OCI-LY3 (cell line): ENCODE results near the gene CXCL13.
A peak's percentile ranks its signal among the peaks of the same experiment; 100 is the strongest.

Source experiments
- H2AFZ ChIP-seq: fragments of 200-600, 300-600 bp; shearing (Covaris generic); 2 replicates; pipeline ENCODE4 v1.6.0; 2014; ENCODE audit warnings: antibody characterized with exemption, low read depth, low read length
- H3K27ac ChIP-seq: fragments of 200-600, 300-600 bp; sonication (generic); 2 replicates; pipeline ENCODE4 v1.5.1; 2014; ENCODE audit warnings: mild to moderate bottlenecking, low read length, moderate library complexity, mixed read lengths
- H3K27me3 ChIP-seq: fragments of 200-600, 300-600 bp; sonication (generic); 2 replicates; pipeline ENCODE4 v1.6.1; 2014; ENCODE audit warnings: low read depth, low read length, mixed read lengths
- H3K36me3 ChIP-seq: fragments of 200-600, 300-600 bp; sonication (generic); replicated peaks from 2 replicates; pipeline ENCODE3; 2014; ENCODE audit warnings: low read depth, low read length, mixed read lengths
- H3K4me1 ChIP-seq: fragments of 300-600, 200-600 bp; sonication (generic); 2 replicates; pipeline ENCODE4 v1.6.1; 2014; ENCODE audit warnings: low read length, mixed read lengths
- H3K4me2 ChIP-seq: fragments of 200-600, 300-600 bp; sonication (generic); 2 replicates; pipeline ENCODE4 v1.6.1; 2014; ENCODE audit warnings: low read length, mixed read lengths
- H3K4me3 ChIP-seq: fragments of 300-600, 200-600 bp; sonication (generic); 2 replicates; pipeline ENCODE4 v1.5.1; 2014; ENCODE audit warnings: antibody characterized with exemption, mild to moderate bottlenecking, low read length, moderate library complexity
- H3K79me2 ChIP-seq: fragments of 300-600, 200-600 bp; shearing (Covaris generic); 2 replicates; pipeline ENCODE4 v1.6.1; 2014; ENCODE audit warnings: mild to moderate bottlenecking, low read length, mixed read lengths
- H3K9ac ChIP-seq: fragments of 300-600, 200-600 bp; shearing (Covaris generic); 2 replicates; pipeline ENCODE4 v1.6.0; 2014; ENCODE audit warnings: mild to moderate bottlenecking, low read length, moderate library complexity
- H3K9me3 ChIP-seq: fragments of 200-600, 300-600 bp; shearing (Covaris generic); 2 replicates; pipeline ENCODE4 v1.6.1; 2014; ENCODE audit warnings: low read length, mixed read lengths; ENCODE audit not compliant: insufficient read depth
- H4K20me1 ChIP-seq: fragments of 200-600, 300-600 bp; sonication (generic); 2 replicates; pipeline ENCODE4 v1.6.1; 2016; ENCODE audit warnings: low read length, mixed read lengths; ENCODE audit not compliant: insufficient read depth
- EZH2phosphoT487 ChIP-seq: fragments of 200-600 bp; shearing (Covaris generic); IDR thresholded peaks from 2 replicates; pipeline ENCODE4 v1.6.1; 2018; ENCODE audit warnings: antibody characterized with exemption, mixed run types, low read depth
- TF ChIP-seq, protein P1 (sequence below): fragments of 200-600, 300-600 bp; sonication (generic); IDR thresholded peaks from 2 replicates; pipeline ENCODE4 v1.5.1; 2014; ENCODE audit warnings: antibody characterized with exemption, low read length, low read depth

CXCL13 gene

DNA sequence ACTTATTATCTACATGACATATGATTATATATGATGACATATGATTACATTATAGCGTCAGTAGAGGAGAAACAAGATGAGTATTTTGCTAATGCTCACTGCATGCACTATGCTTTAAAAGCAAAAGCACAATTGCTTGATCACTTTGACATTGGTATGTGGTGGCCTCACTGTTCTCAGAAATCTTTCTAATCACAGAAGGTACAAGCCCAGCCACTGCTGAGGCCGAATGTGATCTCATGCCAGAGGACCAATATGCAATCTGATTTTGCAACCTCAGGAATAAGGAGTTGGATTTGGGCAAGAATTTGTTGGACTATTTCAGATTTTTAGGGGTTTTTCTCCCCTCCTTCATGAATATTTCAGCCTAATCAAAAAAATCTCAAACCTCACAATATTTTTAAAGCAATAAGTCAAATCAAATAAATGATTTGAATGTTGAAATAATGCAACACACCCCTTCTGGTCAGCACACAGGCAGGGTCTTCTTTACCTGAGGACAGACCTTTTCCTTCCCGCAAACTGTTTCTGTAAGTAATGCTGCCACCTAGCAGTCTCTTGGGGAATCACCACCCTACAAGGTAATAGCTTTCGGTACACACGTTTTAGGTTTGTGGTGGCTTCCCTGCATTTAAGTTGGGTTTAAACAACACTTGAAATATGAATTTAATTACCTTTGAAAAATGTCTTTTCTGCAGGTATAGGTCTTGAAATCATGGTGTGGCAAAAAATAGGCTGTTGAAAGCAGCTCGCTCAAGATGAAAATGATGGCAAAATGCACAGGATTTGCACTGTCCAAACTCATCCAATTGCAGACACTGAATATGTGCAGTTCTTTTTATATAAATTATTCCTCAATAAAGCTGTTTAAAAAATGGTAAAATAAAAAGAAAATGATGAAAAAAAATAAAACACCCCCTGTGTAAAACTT lies 4.8 kb upstream of the CXCL13 start:
- peak overlapping the region; percentile 29 for H3K4me3 ChIP-seq
- no peak overlapping the region for H2AFZ ChIP-seq
- H4K20me1 ChIP-seq, result no peaks in the 10 kb centered on the region
- H3K79me2 ChIP-seq, result peaks cover 29% of the 10 kb centered on the region
- peaks cover 77% of the 10 kb centered on the region for H3K4me1 ChIP-seq
- H3K9me3 ChIP-seq, result no peaks in the 10 kb centered on the region
- no peaks in the 10 kb centered on the region for H3K27me3 ChIP-seq
- no peaks in the 10 kb centered on the region for H3K36me3 ChIP-seq
- peak overlapping the region; percentile 92 for H3K27ac ChIP-seq
- peak overlapping the region; percentile 78 for H3K9ac ChIP-seq
- TF ChIP-seq, protein P1, sequence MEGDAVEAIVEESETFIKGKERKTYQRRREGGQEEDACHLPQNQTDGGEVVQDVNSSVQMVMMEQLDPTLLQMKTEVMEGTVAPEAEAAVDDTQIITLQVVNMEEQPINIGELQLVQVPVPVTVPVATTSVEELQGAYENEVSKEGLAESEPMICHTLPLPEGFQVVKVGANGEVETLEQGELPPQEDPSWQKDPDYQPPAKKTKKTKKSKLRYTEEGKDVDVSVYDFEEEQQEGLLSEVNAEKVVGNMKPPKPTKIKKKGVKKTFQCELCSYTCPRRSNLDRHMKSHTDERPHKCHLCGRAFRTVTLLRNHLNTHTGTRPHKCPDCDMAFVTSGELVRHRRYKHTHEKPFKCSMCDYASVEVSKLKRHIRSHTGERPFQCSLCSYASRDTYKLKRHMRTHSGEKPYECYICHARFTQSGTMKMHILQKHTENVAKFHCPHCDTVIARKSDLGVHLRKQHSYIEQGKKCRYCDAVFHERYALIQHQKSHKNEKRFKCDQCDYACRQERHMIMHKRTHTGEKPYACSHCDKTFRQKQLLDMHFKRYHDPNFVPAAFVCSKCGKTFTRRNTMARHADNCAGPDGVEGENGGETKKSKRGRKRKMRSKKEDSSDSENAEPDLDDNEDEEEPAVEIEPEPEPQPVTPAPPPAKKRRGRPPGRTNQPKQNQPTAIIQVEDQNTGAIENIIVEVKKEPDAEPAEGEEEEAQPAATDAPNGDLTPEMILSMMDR, result peak; percentile 92
- TF ChIP-seq EZH2phosphoT487, result no peak
- peak overlapping the region; percentile 51 for H3K4me2 ChIP-seq

DNA sequence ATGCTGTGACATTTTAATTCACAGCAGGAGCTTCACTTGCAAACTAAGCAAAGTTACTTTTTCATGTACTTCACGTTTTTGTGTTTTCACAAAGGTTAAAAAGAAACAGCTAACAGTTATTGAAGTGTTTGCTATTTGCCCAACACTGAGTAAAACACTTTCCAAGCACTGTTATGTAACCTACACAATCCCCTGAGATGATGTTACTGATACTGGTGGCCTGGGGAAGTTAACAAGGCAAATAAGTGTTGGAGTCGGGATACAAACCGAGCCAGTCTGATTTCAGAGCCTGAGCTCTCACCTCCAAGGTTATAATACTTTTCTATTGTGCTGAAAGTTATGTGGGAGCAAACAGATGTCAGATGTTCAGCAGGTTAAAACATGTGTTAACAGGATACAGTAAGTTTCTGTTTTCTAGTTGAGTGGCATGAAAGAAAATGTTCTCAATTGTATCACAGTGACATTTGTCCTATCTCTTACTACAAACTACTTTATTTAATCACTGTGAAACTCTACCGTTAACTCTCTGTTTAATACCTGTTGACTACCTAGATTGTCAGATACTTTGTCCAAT lies 3.9 kb upstream of the CXCL13 start:
- Histone ChIP-seq H4K20me1 (no peaks in the 10 kb centered on the region), H3K27me3 (no peaks in the 10 kb centered on the region), H3K36me3 (peaks cover 2% of the 10 kb centered on the region), H3K27ac (peak overlapping the region; percentile 92), H3K4me2 (peak overlapping the region; percentile 51), H3K9me3 (no peaks in the 10 kb centered on the region), H3K79me2 (peaks cover 39% of the 10 kb centered on the region), H3K4me1 (peaks cover 78% of the 10 kb centered on the region), H2AFZ (peak overlapping the region; percentile 12; the same call in 1 of the 2 replicates), H3K9ac (peak overlapping the region; percentile 78), H3K4me3 (peak overlapping the region; percentile 4; the same call in 1 of the 2 replicates)
- TF ChIP-seq EZH2phosphoT487, result no peak
- TF ChIP-seq, protein P1, result no peak

DNA sequence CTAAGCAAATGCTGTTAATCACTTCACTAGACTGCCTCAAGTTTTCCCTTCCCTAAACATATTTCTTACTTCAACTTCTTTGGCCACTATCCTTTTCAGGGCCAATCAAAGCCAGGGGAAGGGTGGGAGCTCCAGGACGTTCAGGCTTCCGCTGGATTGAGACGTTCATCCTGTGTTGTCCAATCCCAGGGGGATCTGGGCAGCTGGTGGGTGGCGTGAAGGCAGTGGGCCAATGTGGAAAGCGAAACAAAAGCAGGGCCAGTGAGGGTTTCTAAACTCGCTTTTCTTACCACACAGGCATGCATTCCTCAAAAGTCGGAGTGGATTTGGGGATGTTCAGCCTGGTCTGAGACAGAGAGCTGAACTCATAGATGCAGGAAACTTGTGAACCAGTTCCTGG lies 7.6 kb downstream of the CXCL13 start:
- no peaks in the 10 kb centered on the region for H3K27me3 ChIP-seq
- H3K4me2 ChIP-seq, result no peak overlapping the region
- H3K4me3 ChIP-seq, result no peak overlapping the region
- H3K4me1 ChIP-seq, result peaks cover 25% of the 10 kb centered on the region
- TF ChIP-seq EZH2phosphoT487, result no peak
- TF ChIP-seq, protein P1, result no peak
- no peak overlapping the region for H3K9ac ChIP-seq
- H4K20me1 ChIP-seq, result no peaks in the 10 kb centered on the region
- peaks cover 24% of the 10 kb centered on the region for H3K36me3 ChIP-seq
- H3K79me2 ChIP-seq, result no peaks in the 10 kb centered on the region
- no peaks in the 10 kb centered on the region for H3K9me3 ChIP-seq
- H3K27ac ChIP-seq, result peak overlapping the region; percentile 31; the same call in 1 of the 2 replicates
- H2AFZ ChIP-seq, result no peak overlapping the region

DNA sequence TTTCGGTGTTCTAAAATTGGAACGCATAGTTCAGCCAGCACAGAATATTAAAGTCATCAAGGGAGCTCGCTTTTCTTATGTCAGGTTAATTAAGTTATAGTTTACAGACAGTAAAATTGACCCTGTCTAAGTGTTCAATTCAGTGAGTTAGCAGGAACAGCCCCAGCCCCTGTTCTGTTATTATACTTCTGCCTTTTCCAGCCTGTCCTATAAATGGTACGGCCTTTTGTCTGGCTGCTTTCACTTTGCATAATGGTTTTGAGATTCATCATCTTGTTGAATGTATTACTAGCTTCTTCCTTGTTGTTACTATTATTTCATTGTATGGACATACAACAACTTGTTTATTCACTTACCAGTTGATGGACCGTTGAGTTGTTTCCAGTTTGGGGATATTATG lies 9.5 kb downstream of the CXCL13 start:
- Histone ChIP-seq H3K4me1 (peaks cover 34% of the 10 kb centered on the region), H2AFZ (no peak overlapping the region), H3K36me3 (peaks cover 10% of the 10 kb centered on the region), H3K27me3 (no peaks in the 10 kb centered on the region), H3K9ac (no peak overlapping the region), H3K4me3 (no peak overlapping the region), H3K9me3 (no peaks in the 10 kb centered on the region), H3K79me2 (no peaks in the 10 kb centered on the region), H3K4me2 (peak overlapping the region; percentile 14), H3K27ac (no peak overlapping the region), H4K20me1 (no peaks in the 10 kb centered on the region)
- TF ChIP-seq, protein P1, result no peak
- no peak for TF ChIP-seq EZH2phosphoT487
